ENCODE results near the gene TLK2.
"Not testable (repeated sequence)": the region's sequence is repeated elsewhere in the genome, so short reads cannot be mapped to it uniquely, and the experiment has no call there.

Gene TLK2

DNA sequence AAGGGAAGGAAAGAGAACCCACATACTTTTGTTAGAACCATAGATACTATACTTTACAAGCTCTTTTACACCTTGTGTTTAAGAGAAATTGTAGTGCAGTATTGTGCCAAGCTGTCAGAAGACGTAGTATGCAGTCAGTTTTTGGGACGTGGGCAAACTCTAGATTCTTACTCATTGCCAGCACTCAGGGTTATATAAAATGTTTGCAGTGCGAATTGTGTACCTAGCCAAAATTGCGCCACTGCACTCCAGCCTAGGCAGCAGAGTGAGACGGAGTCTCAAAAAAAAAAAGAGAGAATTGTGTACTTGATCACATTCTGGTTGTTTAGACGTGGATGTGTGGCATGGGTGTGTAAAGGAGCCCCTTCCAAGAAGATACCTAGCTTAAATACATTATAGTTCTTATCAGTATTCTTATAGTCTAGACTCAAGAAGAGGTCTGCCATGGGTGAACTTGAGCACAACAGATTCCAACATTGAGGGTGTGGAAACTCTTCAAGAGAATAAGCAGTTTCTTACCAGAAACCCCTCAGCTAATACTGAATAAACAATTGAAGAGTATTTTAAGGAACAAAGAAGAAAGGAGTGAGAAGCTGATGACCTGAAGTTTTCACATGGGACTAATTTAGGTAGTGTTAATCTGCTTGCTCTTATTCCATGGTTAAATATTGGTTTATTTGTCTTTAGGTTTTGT is 121.5 kb downstream of the TLK2 start:
- H3K4me3 ChIP-seq (ENCODE audit: low read length) = no peak overlapping the region
- H3K27me3 ChIP-seq (ENCODE audit: control insufficient read depth, insufficient read depth, low read length) = no peaks in the 10 kb centered on the region
- no peak for DNase-seq (ENCODE audit: low read depth, low spot score)
- H3K27ac ChIP-seq (ENCODE audit: low read length) = no peak overlapping the region
- peaks cover 2% of the 10 kb centered on the region; the same call in 1 of the 2 replicates for H3K36me3 ChIP-seq (ENCODE audit: control insufficient read depth, insufficient read depth, low read length)
- H3K4me1 ChIP-seq (ENCODE audit: control insufficient read depth, insufficient read depth, low read length) = no peaks in the 10 kb centered on the region
- H3K9me3 ChIP-seq (ENCODE audit: control insufficient read depth, insufficient read depth, low read length) = no peaks in the 10 kb centered on the region
- WGBS (ENCODE audit: insufficient coverage, insufficient read length) = no CpG with 5 or more reads among the region's 6 CpGs

DNA sequence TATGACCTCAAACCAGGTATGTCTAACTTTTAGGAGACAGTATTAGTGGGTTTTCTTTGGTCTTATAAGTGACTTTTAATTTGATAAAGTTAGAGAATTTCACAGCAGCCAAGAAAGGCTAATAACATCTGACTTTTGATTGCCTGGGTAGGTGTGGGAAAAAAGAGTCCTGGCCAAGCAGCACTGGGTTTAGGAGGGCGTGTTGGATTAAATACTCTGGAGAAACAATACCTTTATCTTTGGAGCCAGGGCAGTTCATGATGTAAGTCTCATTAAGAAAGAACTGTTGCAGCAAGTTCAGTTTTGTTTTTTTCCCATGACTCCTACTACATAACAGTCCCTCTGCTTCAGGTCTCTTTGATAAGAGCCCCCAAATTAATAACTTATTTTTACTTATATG is 122.2 kb downstream of the TLK2 start:
- Histone ChIP-seq H3K27ac (ENCODE audit: low read length) (no peak overlapping the region), H3K36me3 (ENCODE audit: control insufficient read depth, insufficient read depth, low read length) (peaks cover 2% of the 10 kb centered on the region; the same call in 1 of the 2 replicates), H3K9me3 (ENCODE audit: control insufficient read depth, insufficient read depth, low read length) (no peaks in the 10 kb centered on the region), H3K27me3 (ENCODE audit: control insufficient read depth, insufficient read depth, low read length) (no peaks in the 10 kb centered on the region), H3K4me3 (ENCODE audit: low read length) (no peak overlapping the region), H3K4me1 (ENCODE audit: control insufficient read depth, insufficient read depth, low read length) (no peaks in the 10 kb centered on the region)
- WGBS (ENCODE audit: insufficient coverage, insufficient read length) = no CpG with 5 or more reads among the region's 1 CpG
- DNase-seq (ENCODE audit: low read depth, low spot score) = no peak

DNA sequence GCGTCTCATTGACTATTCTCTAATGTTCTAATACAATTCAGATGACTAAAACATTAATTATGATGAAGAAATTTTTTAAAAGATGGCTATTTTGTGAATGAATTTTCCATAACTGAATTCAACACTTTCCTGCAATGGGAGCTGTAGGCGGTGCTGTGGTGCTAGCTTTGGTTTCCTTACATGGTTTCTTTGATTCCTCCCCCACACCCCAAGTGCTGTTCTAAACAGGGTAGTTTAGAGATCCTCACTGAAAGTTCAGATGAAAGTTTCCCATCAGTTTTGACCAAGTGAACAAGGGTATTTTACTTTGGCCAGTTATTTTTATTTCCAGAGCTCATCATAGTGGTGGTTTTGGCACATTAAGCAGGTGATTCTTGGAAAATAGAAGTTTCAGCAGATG is 122.8 kb downstream of the TLK2 start:
- peaks cover 2% of the 10 kb centered on the region; the same call in 1 of the 2 replicates for H3K36me3 ChIP-seq (ENCODE audit: control insufficient read depth, insufficient read depth, low read length)
- H3K27ac ChIP-seq (ENCODE audit: low read length) = no peak overlapping the region
- no peak for DNase-seq (ENCODE audit: low read depth, low spot score)
- H3K9me3 ChIP-seq (ENCODE audit: control insufficient read depth, insufficient read depth, low read length) = no peaks in the 10 kb centered on the region
- no CpG with 5 or more reads among the region's 2 CpGs for WGBS (ENCODE audit: insufficient coverage, insufficient read length)
- no peaks in the 10 kb centered on the region for H3K27me3 ChIP-seq (ENCODE audit: control insufficient read depth, insufficient read depth, low read length)
- no peak overlapping the region for H3K4me3 ChIP-seq (ENCODE audit: low read length)
- H3K4me1 ChIP-seq (ENCODE audit: control insufficient read depth, insufficient read depth, low read length) = no peaks in the 10 kb centered on the region

DNA sequence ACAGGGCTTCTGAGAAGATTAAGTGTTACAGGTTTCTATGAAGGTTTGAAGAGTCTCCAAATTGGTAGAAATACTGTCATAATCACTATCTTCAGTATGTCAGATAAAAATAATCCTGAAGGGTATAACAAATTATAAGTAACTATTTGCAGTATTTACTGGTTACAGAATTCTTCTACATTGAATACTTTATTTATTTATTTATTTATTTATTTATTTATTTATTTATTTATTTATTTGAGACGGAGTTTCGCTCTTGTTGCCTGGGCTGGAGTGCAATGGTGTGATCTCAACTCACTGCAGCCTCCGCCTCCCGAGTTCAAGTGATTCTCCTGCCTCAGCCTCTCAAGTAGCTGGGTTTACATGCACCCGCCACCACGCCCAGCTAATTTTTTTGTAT is 125.2 kb downstream of the TLK2 start:
- not testable (repeated sequence) for H3K27ac ChIP-seq (ENCODE audit: low read length); H3K27me3 ChIP-seq (ENCODE audit: control insufficient read depth, insufficient read depth, low read length); H3K4me3 ChIP-seq (ENCODE audit: low read length); H3K9me3 ChIP-seq (ENCODE audit: control insufficient read depth, insufficient read depth, low read length); H3K36me3 ChIP-seq (ENCODE audit: control insufficient read depth, insufficient read depth, low read length); H3K4me1 ChIP-seq (ENCODE audit: control insufficient read depth, insufficient read depth, low read length); DNase-seq (ENCODE audit: low read depth, low spot score)
- no CpG with 5 or more reads among the region's 6 CpGs for WGBS (ENCODE audit: insufficient coverage, insufficient read length)

DNA sequence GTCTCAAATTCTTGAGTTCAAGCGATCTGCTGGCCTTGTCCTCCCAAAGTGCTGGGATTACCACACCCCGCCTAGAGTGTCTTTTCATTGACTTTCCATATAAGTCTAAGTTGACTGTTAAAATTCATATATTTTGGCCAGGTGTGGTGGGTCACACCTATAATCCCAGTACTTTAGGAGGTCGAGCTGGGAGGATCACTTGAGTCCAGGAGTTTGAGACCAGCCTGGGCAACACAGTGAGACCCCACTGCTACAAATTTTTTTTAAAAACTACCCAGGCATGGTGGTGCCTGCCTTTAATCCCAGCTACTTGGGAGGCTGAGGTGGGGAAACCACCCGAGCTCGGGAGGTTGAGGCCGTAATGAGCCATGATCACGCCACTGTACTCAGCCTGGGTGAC is 127.0 kb downstream of the TLK2 start:
- Histone ChIP-seq H3K4me1 (ENCODE audit: control insufficient read depth, insufficient read depth, low read length) (no peaks in the 10 kb centered on the region), H3K9me3 (ENCODE audit: control insufficient read depth, insufficient read depth, low read length) (no peaks in the 10 kb centered on the region), H3K36me3 (ENCODE audit: control insufficient read depth, insufficient read depth, low read length) (peaks cover 2% of the 10 kb centered on the region; the same call in 1 of the 2 replicates), H3K27me3 (ENCODE audit: control insufficient read depth, insufficient read depth, low read length) (no peaks in the 10 kb centered on the region), H3K4me3 (ENCODE audit: low read length) (no peak overlapping the region), H3K27ac (ENCODE audit: low read length) (no peak overlapping the region)
- WGBS (ENCODE audit: insufficient coverage, insufficient read length) = no CpG with 5 or more reads among the region's 7 CpGs
- DNase-seq (ENCODE audit: low read depth, low spot score) = no peak

DNA sequence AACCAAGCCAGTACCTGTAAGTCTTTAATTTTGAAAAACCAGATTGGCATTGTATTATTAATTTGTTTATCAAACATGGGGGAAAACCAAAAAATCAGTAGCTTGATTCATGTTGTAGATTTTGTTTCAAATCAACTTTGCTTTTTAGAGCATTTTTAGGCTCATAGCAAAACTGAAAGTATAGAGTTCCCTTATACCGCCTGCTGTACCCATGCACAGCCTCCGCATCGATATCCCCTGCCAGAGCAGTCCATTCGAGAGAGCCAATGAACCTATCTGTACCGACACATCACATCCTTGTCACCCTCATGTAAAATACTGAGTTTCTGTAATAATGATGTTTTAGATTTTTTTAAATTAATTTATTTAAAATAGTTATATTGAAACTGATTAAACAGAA is 132.7 kb downstream of the TLK2 start:
- Histone ChIP-seq H3K27me3 (ENCODE audit: control insufficient read depth, insufficient read depth, low read length) (no peaks in the 10 kb centered on the region), H3K4me3 (ENCODE audit: low read length) (no peak overlapping the region), H3K4me1 (ENCODE audit: control insufficient read depth, insufficient read depth, low read length) (no peaks in the 10 kb centered on the region), H3K27ac (ENCODE audit: low read length) (no peak overlapping the region), H3K36me3 (ENCODE audit: control insufficient read depth, insufficient read depth, low read length) (peaks cover 2% of the 10 kb centered on the region; the same call in 1 of the 2 replicates), H3K9me3 (ENCODE audit: control insufficient read depth, insufficient read depth, low read length) (no peaks in the 10 kb centered on the region)
- WGBS (ENCODE audit: insufficient coverage, insufficient read length) = no CpG with 5 or more reads among the region's 5 CpGs
- no peak for DNase-seq (ENCODE audit: low read depth, low spot score)

DNA sequence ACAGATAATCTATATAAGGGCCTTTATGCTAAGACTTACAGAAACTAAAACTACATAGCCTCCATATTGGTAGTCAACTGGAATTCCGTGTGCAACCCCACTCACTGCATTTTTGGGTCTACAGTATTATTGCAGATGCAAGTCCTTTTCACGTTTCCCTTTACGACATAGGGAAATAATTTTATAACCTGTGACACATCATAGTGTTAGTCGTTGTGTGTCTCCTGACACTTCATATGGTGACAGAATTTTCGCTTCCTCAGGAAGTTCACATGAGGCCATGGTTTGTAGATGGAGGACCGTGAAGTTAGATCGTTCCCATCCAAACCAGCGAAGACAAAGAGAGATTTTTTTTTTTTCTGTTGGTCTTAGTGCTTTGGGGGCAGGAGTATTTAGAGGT is 133.1 kb downstream of the TLK2 start:
- WGBS (ENCODE audit: insufficient coverage, insufficient read length) = no CpG with 5 or more reads among the region's 8 CpGs
- Histone ChIP-seq H3K27ac (ENCODE audit: low read length) (no peak overlapping the region), H3K4me1 (ENCODE audit: control insufficient read depth, insufficient read depth, low read length) (no peaks in the 10 kb centered on the region), H3K4me3 (ENCODE audit: low read length) (no peak overlapping the region), H3K27me3 (ENCODE audit: control insufficient read depth, insufficient read depth, low read length) (no peaks in the 10 kb centered on the region), H3K9me3 (ENCODE audit: control insufficient read depth, insufficient read depth, low read length) (no peaks in the 10 kb centered on the region), H3K36me3 (ENCODE audit: control insufficient read depth, insufficient read depth, low read length) (peaks cover 2% of the 10 kb centered on the region; the same call in 1 of the 2 replicates)
- no peak for DNase-seq (ENCODE audit: low read depth, low spot score)

DNA sequence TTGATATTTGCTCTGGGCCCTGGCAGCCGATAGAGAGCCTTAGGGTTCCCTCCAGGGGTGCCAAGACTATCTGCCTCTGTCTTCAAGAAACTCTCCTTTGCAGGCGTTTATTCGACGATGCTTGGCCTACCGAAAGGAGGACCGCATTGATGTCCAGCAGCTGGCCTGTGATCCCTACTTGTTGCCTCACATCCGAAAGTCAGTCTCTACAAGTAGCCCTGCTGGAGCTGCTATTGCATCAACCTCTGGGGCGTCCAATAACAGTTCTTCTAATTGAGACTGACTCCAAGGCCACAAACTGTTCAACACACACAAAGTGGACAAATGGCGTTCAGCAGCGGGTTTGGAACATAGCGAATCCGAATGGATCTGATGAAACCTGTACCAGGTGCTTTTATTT is 133.7 kb downstream of the TLK2 start:
- H3K9me3 ChIP-seq (ENCODE audit: control insufficient read depth, insufficient read depth, low read length); H3K27ac ChIP-seq (ENCODE audit: low read length); H3K27me3 ChIP-seq (ENCODE audit: control insufficient read depth, insufficient read depth, low read length); H3K4me1 ChIP-seq (ENCODE audit: control insufficient read depth, insufficient read depth, low read length); H3K4me3 ChIP-seq (ENCODE audit: low read length); DNase-seq (ENCODE audit: low read depth, low spot score); H3K36me3 ChIP-seq (ENCODE audit: control insufficient read depth, insufficient read depth, low read length): not testable (repeated sequence)
- no CpG with 5 or more reads among the region's 12 CpGs for WGBS (ENCODE audit: insufficient coverage, insufficient read length)

DNA sequence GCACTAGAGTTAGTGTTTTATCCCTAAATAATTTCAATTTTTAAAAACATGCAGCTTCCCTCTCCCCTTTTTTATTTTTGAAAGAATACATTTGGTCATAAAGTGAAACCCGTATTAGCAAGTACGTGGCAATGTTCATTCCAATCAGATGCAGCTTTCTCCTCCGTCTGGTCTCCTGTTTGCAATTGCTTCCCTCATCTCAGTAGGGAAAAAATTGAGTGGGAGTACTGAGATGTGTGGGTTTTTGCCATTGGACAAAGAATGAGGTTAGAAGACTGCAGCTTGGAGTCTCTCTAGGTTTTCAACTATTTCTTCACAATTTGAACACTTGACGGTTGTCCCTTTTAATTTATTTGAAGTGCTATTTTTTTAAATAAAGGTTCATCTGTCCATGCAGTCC is 134.5 kb downstream of the TLK2 start:
- DNase-seq (ENCODE audit: low read depth, low spot score); H3K27ac ChIP-seq (ENCODE audit: low read length); H3K4me3 ChIP-seq (ENCODE audit: low read length); H3K9me3 ChIP-seq (ENCODE audit: control insufficient read depth, insufficient read depth, low read length); H3K36me3 ChIP-seq (ENCODE audit: control insufficient read depth, insufficient read depth, low read length); H3K4me1 ChIP-seq (ENCODE audit: control insufficient read depth, insufficient read depth, low read length); H3K27me3 ChIP-seq (ENCODE audit: control insufficient read depth, insufficient read depth, low read length): not testable (repeated sequence)
- WGBS (ENCODE audit: insufficient coverage, insufficient read length) = no CpG with 5 or more reads among the region's 4 CpGs

DNA sequence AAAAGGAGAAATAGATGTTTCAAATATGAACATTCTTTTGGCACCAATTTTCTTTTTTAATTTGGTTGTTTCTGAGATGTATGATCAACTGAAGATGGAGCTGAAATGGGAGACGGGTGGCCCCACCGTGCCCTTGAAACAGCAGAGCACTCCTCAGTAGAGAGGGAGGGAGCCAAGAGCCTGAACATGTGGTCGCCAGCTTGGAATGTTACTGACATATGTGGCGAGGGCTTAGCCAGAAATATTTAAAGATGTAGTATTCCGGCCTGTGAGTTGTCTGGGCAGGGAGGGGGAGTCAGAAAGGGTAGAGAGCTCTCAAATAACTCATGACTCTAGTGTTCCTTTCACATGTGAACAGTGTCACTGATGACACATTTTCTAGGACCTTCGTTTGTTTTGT is 135.5 kb downstream of the TLK2 start:
- Histone ChIP-seq H3K4me3 (ENCODE audit: low read length) (no peak overlapping the region), H3K9me3 (ENCODE audit: control insufficient read depth, insufficient read depth, low read length) (no peaks in the 10 kb centered on the region), H3K27ac (ENCODE audit: low read length) (no peak overlapping the region), H3K27me3 (ENCODE audit: control insufficient read depth, insufficient read depth, low read length) (no peaks in the 10 kb centered on the region), H3K36me3 (ENCODE audit: control insufficient read depth, insufficient read depth, low read length) (no peaks in the 10 kb centered on the region; the same call in 1 of the 2 replicates), H3K4me1 (ENCODE audit: control insufficient read depth, insufficient read depth, low read length) (peaks cover 3% of the 10 kb centered on the region; the same call in 1 of the 2 replicates)
- WGBS (ENCODE audit: insufficient coverage, insufficient read length) = no CpG with 5 or more reads among the region's 6 CpGs
- DNase-seq (ENCODE audit: low read depth, low spot score) = no peak

DNA sequence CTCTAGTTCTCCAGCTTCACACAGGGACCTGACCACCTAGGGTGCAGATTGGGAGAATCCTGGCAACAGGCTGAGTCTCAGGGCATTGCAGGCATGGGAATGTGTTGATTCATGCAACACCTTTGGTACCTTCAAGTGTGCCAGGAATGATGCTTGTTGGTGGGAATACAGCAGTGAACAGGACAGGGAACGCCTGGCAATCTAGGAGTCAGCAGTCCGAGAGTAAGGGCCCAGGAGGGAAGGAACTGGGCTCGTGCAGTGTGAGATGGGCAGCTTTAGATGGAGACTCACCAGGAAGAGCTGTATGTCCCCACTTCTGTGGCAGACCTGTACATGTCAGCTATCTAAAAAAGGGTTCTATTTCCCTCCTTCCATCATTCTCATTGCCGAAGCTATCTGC is 136.9 kb downstream of the TLK2 start:
- no CpG with 5 or more reads among the region's 4 CpGs for WGBS (ENCODE audit: insufficient coverage, insufficient read length)
- no peak overlapping the region for H3K27ac ChIP-seq (ENCODE audit: low read length)
- H3K27me3 ChIP-seq (ENCODE audit: control insufficient read depth, insufficient read depth, low read length) = no peaks in the 10 kb centered on the region
- no peaks in the 10 kb centered on the region; the same call in 1 of the 2 replicates for H3K36me3 ChIP-seq (ENCODE audit: control insufficient read depth, insufficient read depth, low read length)
- DNase-seq (ENCODE audit: low read depth, low spot score) = no peak
- peaks cover 3% of the 10 kb centered on the region for H3K4me1 ChIP-seq (ENCODE audit: control insufficient read depth, insufficient read depth, low read length)
- no peaks in the 10 kb centered on the region for H3K9me3 ChIP-seq (ENCODE audit: control insufficient read depth, insufficient read depth, low read length)
- H3K4me3 ChIP-seq (ENCODE audit: low read length) = no peak overlapping the region
